ENCODE data around the gene RAD54L2.
A peak's percentile ranks its signal among the peaks of the same experiment; 100 is the strongest.
"Not testable (repeated sequence)": the region's sequence is repeated elsewhere in the genome, so short reads cannot be mapped to it uniquely, and the experiment has no call there.

Gene RAD54L2, protein sequence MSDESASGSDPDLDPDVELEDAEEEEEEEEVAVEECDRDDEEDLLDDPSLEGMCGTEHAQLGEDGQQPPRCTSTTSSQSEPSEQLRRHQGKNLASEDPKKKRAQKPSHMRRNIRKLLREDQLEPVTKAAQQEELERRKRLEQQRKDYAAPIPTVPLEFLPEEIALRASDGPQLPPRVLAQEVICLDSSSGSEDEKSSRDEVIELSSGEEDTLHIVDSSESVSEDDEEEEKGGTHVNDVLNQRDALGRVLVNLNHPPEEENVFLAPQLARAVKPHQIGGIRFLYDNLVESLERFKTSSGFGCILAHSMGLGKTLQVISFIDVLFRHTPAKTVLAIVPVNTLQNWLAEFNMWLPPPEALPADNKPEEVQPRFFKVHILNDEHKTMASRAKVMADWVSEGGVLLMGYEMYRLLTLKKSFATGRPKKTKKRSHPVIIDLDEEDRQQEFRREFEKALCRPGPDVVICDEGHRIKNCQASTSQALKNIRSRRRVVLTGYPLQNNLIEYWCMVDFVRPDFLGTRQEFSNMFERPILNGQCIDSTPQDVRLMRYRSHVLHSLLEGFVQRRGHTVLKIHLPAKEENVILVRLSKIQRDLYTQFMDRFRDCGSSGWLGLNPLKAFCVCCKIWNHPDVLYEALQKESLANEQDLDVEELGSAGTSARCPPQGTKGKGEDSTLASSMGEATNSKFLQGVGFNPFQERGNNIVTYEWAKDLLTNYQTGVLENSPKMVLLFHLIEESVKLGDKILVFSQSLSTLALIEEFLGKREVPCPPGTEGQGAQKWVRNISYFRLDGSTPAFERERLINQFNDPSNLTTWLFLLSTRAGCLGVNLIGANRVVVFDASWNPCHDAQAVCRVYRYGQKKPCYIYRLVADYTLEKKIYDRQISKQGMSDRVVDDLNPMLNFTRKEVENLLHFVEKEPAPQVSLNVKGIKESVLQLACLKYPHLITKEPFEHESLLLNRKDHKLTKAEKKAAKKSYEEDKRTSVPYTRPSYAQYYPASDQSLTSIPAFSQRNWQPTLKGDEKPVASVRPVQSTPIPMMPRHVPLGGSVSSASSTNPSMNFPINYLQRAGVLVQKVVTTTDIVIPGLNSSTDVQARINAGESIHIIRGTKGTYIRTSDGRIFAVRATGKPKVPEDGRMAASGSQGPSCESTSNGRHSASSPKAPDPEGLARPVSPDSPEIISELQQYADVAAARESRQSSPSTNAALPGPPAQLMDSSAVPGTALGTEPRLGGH (N-terminal part only)

DNA sequence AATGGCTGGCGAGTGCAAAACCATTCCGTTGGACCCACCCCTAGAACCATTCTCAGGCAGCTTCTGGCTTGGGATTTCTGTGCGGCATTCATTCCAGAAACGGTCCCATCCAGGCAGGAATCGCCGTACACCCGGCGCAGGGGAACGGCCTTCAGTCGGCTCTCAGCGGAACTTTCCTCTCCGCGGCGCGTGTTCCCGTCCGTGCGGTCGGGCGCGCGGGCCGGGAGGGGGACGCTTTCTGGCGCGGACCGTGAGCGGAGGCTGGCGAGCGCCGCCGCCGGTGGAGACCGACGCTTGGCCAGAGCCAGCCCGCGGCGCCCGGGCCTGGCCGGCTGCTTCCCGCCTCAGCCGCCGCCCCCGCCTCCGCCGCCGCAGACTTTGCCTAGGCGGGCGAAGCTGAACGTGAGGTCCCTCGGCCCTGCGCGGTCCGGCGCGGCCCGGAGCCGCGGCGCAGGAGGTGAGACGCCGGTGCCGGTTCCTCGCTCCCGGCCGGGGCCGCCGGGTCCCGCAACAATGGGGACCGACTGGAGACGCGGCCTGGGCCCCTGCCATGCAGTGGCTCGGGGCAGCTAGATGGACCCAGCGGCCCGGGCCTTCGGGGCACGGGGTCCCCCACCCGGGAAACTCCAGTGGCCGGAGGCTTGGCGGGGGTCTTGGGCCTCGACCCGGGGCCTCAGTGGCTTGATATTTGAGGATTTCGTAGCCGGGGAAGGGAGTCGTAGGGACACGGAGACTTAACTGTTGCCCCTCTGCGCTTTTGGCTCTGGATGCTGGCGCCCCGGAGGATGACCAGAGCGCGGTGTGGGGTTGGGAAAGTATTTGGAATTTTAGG lies at the start of gene RAD54L2:
RAD54L2 (plus strand) TSS at position 261 of the 832 bp plus-strand sequence. CDS start 51,702 bp downstream, outside the sequence.
- peak; percentile 67 for DNase-seq

DNA sequence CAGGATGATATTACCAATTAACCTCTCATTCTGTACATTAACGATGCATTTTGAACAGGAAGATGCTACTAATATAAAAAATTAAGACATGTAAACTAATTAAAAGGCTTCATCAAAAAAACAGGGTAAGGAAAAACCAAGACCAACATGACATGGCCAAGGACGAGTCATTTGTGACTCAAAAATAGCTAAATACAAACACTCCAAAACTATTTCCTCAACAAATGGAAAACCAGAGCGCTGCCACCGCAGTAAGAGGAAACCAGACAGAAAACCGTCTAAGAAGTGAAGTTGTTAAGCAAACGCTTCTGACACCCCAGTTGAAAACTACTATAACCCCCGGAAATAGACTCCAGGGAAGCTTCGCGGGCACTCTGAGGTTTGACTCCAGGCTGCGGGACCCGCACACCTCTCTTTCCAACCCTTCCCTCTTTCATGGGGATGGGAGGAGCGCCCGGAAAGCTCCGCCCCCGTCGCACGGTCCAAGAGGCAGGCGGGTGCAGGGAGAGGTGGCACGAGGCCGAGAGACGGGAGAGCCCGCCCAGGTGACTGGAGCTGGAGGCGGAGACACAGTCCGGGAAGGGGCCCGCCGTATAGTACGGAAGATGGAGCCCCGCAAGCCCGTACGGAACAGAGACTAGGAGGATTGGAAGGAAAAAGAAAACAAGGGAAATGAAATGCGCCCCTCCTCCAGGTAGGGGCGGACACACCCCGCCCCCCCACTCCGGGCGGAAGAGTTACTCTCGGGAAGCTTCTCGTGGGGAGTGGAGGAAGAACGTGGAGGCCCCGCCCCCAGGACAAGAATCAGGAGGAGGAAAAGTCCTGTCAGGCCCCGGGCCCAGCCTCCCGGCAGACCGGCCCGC lies 39.4 kb upstream of the RAD54L2 start:
- peak; percentile 88 for DNase-seq

DNA sequence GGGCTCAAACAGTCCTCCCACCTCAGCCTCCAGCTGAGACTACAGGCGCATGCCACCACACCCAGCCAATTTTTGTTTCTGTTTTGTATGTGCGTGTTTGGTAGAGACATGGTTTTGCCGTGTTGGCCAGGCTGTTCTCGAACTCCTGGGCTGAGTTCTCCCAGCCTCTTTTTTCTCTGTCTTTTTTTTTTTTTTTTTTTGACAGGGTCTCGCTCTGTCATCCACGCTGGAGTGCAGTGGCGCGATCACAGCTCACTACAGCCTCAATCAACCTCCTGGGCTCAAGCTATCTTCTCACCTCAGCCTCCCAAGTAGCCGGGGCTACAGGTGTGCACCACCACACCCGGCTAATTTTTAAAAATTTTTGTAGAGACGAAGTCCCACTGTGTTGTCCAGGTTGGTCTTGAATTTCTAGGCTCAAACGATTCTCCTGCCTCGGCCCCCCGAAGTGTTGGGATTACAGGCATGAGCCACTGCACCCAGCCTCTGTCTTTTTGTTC lies 37.8 kb upstream of the RAD54L2 start:
- no peak for DNase-seq

DNA sequence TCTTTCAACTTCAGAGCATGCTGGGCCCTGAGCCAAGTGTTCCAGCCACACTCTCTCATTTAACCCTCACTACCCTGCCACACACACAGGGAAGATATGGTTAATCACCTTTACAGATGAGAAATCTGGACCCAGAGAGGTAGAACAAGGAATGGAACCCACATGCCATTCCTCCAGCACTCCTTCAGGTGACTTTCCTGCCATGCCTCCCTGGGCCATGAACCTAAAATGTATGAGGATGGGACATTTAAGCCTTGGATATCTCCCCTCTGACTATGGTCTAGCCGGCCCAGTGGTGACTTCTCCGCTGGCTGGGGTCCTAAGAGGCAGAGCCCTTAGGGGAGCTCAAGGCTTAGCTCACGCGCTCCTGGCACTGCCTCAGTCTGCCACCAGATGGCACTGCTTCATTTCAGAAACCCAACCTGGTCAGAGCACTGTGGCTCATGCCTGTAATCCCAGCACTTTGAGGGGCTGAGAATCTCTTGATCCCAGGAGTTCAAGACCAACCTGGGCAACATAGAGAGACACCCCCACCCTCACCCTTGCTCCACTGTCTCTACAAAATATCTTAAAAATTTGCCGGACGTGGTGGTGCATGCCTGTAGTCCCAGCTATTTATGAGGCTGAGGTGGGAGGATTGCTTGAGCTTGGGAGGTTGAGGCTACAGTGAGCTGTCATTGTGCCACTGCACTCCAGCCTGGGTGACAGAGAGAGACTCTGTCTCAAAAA lies 36.5 kb upstream of the RAD54L2 start:
- peak; percentile 71 for DNase-seq

DNA sequence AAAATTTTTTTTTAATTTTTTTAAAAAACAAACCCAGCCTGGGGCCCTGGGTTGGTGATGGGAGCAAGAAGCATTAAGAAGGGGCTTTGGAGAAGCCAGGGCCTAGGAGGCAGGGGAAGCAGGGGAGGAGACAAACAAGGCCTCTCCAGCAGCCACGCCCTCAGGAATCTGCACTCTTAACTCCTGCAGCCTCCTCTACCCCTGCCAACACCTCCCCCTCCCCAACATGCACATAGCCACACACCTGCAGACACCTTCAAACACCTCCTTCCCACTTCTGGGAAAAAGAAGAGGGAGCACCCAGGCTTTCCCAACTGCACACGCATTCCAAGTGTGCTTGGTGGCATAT lies 36.0 kb upstream of the RAD54L2 start:
- no peak for DNase-seq

DNA sequence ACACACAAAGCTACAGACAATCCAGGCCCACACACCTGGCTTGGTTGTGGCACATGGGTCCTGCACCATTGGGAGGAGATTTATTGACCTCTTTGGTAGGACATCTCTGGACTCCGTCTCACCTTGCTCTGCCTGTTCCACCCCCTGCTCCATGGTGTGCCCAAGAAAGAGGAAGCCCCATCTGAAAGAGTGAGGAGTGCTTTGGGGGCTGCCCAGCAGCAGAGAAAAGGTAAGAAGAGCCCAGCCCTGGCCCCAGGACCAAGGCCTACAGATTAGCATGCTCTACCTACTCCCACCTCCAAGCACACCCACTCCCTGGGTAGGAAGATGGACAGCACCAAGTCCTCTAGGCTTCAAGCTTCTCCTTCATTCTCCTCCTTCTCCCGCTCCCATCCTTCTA lies 35.5 kb upstream of the RAD54L2 start:
- no peak for DNase-seq

DNA sequence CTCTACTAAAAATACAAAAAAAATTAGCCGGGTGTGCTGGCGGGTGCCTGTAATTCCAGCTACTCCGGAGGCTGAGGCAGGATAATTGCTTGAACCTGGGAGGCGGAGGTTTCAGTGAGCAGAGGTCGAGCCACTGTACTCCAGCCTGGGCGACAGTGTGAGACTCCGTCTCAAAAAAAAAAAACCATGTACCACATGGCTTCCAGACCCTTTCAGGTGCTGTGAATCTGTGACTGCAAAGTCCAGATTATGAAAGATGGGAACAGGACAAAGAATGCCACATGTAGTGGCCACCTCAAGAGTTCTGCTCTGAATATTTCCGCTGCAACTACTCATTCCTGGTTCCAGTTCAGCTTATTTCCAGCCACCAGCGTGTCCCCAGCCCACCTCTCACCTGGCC lies 30.3 kb upstream of the RAD54L2 start:
- DNase-seq, result no peak

DNA sequence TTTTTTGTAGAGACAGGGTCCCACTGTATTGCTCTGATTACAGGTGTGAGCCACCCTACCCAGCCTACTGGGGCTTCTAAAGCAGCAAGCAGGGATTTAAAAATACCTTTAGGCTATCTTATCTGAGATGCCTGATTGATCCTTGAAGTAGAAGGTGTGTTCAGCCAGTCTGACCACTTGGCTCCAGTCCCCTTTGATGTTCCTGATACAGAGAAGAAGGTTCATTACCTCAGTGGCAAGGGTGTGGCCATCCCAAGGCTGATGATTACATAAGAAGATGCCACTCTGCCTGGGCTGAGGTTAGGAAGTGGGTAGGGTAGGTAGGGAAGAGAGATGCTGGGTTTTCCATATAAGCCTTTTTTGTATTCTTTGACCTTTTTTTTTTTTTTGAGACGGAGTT lies 27.5 kb upstream of the RAD54L2 start:
- DNase-seq, result no peak

DNA sequence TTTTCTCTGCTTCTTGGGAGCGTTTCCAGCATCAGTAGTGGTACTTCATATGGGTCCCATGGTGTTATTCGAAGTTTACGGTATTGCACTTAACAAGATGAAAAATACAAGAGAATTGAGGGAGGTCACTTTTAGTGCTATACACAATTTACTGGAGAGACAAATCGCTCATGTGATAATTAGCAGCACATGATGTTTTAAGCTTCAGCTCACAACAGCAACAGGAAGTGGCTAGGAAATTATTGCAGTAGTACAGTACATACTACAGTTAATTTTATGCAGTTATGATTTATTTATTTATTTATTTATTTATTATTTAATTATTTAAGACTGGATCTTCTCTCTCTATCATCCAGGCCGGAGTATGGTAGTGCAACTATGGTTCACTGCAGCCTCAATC lies 24.3 kb upstream of the RAD54L2 start:
- no peak for DNase-seq

DNA sequence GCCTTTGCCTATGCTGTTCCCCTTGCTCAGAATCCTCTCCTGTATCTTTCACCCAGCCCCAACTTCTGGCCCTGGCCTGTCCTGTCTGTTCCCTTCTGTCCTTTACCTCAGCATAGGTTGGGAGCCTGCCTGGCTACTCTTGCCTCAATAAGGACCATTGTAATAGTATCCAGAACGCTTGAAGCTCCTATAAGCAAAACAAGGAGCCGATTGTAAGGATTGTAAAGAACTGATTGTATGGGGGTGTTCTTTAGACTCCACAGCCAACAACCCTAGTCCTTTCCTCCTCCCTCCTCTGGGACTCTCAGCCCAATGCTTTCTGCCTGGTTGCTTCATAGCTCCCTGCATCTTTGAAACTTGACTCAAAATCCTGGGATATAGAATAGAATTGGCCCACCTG lies 18.7 kb upstream of the RAD54L2 start:
- DNase-seq, result no peak

DNA sequence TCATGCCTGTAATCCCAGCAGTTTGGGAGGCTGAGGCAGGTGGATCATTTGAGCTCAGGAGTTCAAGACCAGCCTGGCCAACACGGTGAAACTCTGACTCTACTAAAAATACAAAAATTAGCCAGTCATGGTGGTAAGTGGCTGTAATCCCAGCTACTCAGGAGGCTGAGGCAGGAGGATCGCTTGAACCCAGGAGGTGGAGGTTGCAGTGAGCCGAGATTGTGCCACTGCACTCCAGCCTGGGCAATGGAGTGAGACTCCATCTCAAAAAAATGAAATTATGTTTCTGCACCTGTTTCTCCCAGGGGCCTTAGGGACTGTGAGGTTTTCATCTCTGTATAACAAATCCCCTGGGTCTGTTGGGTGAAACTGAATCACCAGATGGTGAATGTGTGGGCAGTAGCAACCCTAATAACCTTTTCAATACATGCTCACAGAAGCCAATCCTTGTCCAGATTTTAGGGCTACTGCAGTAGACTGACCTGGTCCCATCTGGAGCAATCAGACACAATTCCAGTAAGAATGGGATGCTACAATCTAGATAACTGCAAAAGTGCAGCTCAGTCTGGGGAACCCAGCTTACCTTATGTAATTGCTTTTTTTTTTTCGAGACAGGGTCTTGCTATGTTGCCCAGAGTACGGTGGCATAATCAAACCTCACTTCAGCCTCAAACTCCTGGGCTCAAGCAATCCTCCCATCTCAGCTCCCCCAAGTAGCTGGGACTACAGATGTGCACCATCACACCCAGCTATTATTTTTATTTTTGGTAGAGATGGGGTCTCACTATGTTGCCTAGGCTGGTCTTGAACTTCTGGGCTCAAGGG lies 17.4 kb upstream of the RAD54L2 start:
- not testable (repeated sequence) for DNase-seq

DNA sequence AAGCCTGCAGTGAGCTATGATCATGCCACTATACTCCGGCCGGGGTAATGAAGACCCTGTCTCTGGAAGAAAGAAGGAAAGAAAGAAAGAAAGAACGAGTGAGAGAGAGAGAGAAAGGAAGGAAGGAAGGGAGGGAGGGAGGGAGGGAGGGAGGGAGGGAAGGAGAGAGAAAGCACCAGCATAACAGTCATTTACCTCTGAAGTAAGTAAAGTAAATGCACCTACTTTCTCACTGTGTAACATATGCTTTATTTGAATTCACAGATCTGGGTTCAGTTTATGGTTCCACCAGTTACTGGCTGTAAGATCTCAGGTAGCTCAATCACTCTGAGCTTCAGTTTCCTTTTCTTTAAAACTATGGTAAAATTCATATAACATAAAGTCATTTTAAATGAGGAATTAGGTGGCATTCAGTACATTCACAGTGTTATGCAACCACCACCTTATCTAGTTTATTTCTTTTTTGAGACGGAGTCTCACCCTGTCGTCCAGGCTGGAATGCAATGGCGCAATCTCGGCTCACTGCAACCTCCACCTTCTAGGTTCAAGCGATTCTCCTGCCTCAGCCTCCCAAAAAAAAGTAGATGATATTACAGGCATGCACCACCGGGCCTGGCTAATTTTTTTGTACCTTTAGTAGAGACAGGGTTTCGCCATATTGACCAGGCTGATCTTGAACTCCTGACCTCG lies 16.1 kb upstream of the RAD54L2 start:
- DNase-seq, result no peak

DNA sequence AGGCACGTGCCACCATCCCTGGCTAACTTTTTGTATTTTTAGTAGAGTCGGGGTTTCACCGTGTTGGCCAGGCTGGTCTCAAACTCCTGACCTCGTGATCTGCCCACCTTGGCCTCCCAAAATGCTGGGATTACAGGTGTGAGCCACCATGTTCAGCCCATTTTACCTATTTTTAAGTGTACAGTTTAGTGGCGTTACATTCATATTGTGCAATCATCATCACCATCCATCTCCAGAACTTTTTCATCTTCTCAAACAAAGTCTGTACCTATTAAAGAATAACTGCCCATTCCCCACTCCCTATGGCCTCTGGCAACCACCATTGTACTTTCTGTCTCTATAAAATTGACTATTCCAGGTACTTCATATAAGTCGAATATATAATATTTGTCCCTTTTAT lies 13.6 kb upstream of the RAD54L2 start:
- not testable (repeated sequence) for DNase-seq

DNA sequence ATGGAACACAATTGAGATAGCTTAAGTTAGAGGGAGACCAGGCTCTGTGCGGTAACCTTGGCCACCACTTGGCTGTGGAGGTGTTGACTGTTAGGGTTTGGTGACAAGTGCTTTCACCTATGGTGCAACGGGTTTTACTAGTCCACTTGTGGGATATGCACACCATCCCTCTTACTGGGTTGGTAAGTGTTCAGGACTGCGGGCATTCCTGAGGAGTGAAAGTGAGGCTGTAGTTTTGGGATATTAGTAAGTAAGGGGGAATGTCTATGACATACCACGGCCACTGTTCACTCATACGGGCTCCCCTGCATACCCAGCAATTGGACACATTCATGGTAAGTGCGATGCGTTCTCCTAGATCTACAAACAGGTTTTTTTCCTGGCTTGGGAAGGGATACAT lies 8.0 kb upstream of the RAD54L2 start:
- DNase-seq, result no peak

DNA sequence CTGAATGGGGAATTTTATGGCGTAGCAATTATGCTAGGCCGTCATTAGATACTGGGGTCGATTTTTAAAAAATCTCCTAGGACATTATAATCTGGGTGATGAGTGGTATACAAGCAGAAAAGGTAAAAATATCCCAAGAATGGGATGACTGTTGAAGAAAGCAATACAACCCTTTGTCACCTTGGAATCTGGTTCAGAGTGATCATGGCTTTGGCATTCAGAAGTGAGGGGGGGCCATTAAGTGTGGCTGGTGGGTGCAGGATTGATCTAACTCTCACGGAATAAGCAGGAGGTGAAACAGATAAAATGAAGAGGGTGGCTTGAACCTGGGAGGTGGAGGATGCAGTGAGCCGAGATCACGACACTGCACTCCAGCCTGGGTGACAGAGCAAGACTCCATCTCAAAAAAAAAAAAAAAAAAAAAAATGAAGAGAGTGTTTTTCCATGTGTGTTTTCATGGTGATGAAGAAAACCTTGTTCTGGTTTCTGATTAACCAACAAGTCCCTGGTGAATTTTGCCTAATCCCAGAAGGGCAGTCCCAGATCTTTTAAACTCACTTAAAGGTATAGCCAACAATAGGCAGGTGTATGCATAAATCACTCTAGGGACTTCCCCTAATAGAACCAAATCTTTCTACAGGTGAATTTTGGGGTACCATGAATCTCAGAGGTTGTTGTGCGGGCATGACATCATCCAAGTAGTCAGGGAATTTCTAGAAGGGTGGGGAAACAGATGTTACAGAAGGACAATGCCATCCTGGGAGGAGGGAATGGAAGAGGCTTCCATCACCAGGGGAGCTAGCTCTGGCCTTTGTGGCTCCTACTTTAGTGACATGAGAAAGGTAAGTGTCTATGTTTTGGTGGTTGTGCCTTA lies 3.1 kb upstream of the RAD54L2 start:
- DNase-seq, result no peak

DNA sequence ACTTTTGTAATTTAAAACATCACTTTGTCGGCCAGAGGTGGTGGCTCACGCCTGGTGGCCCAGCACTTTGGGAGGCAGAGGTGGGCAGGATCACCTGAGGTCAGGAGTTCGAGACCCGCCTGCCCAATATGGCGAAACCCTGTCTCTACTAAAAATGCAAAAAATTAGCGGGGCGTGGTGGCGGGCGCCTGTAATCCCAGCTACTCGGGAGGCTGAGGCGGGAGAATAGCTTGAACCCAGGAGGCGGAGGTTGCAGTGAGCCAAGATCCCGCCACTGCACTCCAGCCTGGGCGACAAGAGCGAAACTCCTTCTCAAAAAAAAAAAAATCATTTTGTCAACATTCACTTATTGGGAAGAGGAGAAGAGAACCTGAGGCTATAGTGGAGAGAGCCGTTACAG lies 888 bp upstream of the RAD54L2 start:
- not testable (repeated sequence) for DNase-seq

DNA sequence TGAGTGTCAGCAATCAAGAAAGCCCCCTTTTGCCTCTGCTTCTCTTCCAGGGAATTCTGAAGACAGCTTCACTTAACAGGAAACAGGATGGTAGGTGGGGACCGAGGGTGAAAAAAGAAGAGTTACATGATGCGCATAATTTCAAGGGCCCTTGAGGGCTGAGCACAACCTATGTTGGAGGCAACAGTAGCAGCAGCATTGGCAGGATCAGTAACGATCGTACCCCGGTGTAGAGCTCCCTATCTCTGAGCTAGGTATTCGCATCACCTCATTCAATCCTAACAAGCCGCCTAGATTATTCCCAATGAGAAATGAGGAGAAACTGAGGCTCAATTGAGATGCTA lies 432 bp upstream of the RAD54L2 start:
- DNase-seq, result no peak
